ENCODE data around the gene DGAT2.
"Not testable (repeated sequence)": the region's sequence is repeated elsewhere in the genome, so short reads cannot be mapped to it uniquely, and the experiment has no call there.

Gene DGAT2, protein sequence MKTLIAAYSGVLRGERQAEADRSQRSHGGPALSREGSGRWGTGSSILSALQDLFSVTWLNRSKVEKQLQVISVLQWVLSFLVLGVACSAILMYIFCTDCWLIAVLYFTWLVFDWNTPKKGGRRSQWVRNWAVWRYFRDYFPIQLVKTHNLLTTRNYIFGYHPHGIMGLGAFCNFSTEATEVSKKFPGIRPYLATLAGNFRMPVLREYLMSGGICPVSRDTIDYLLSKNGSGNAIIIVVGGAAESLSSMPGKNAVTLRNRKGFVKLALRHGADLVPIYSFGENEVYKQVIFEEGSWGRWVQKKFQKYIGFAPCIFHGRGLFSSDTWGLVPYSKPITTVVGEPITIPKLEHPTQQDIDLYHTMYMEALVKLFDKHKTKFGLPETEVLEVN

GRCh38 chr11:75768112-75768908 lies at the start of gene DGAT2:
TSS of gene DGAT2 (plus strand) at chr11:75768778. CDS start at chr11:75768992, 214 bp downstream.
- DNase-seq, result peak; percentile 61

DNA sequence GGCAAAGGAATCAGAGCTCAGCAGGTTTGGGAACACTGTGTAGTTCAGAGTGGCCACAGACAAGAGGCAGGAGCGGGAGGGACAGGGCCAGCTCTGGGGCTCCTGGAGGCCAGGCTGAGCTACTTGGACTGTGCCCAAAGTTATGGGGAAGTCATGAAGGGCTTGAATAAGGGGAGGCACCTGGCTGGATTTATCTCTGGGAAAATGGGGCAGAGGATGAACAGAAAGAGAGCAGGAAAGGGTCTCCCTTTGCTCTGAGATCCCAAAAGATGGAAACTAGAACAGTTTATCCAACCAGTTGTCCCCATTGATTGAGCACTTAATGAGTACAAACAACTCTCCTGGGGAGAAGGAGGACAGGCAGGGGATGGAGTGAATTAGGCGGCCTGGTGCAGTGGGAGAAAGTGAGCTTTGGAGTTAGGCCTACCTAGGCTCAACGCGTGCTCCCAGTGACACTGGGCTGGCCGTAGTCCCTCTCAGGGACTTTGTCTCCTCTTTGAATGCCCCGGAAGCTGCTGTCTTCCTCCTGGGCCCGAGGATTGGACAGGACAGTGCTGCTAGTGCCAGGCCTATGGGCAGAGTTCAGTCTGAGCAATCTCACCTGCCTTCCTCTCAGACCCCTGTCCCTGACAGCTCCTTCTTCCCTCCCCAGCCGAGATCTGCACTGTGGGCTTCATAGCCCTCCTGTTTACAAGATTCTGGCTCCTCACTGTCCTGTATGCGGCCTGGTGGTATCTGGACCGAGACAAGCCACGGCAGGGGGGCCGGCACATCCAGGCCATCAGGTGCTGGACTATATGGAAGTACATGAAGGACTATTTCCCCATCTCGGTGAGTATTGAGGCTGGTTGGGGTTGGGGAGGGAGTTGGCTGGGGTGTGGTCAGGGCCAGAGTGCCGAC lies 49.0 kb upstream of the DGAT2 start:
- DNase-seq, result no peak

DNA sequence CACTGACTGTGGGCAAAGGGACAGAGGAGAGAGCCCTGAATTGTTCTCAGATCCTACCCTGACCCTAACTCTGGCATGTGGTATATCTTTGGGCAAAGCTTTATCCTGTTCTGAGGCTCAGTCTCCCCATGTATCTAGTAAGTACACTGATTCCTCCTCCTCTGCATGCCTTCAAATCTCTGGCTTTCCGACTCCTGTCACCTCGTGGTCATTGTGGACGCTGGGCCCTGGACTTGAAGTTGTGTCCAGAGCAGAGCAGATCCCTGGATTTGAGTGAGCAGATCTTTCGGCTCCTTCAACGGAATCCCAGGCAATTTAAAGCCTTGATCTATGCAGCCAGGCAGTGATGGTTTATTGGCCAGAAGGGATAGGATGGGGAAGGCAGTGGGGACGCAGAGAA lies 47.9 kb upstream of the DGAT2 start:
- DNase-seq, result no peak

- DNase-seq, result no peak
These were observed 46.5 kb upstream of the DGAT2 start for GRCh38 chr11:75721852-75722668.

DNA sequence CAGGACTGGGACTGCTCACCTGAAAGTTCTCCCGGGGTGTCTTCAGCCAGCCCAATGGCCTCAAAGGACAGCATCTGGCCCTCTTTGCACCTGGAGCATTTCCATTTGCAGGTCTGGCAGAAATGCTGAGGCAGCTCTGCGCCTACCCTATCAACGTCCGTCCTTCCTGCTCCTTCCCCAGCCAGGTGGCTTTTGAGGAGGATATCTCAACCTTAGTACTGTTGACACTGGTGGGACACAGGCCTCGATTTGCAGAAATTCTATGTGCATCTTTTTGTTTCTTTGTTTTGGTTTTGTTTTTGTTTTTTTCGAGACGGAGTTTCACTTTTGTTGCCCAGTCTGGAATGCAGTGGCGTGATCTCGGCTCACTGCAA lies 45.9 kb upstream of the DGAT2 start:
- no peak for DNase-seq

GRCh38 chr11:75725547-75726320 lies 42.8 kb upstream of the DGAT2 start:
- DNase-seq, result no peak

DNA sequence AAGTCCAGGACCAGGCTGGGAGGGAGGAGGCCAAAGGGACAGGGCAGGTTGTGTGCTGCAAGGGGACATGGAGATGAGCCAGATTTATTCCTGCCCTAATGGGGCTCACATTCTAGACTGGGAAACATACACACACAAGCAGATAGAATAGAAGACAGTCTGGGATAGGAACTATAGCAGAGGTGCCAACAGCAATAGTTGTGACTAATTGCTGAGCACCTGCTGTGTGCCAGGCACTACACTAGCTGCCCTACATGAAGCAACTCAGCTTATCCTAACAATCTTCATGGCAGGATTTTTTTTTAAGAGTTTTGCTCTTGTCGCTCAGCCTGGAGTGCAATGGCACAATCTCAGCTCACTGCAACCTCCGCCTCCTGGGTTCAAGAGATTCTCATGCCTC lies 39.6 kb upstream of the DGAT2 start:
- no peak for DNase-seq

GRCh38 chr11:75731095-75731494 lies 37.5 kb upstream of the DGAT2 start:
- DNase-seq, result no peak

GRCh38 chr11:75733071-75733430 lies 35.5 kb upstream of the DGAT2 start:
- no peak for DNase-seq

DNA sequence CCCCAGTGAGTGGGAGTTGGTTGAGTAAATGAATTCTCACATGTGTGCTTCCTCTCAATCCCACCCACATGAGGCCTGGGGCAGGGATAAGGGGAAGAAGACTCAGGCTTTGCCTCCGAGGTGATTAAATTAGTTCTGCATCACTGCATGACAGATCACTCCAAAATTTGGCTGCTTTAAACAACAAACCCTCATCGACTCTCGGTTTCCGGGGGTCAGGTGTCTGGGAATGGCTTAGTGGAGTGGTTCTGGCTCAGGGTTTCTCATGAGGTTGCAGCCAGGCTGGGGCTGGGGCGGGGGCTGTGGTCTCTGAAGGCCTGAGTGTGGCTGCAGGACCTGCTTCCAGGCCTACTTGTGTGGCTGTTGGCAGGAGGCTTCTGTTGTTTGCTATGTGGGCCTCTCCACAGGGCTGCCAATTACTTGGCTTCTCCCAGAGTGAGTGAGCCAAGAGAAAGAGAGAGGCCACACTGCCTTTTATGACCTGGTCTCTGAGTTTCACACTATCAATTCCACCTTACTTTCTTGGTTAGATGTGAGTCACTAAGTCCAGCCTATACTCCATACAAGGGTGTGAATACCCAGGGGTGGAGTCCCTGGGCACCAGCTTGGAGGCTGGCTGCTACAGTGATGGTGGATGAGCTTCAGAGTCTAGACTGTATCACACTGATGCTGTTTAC lies 35.0 kb upstream of the DGAT2 start:
- no peak for DNase-seq

GRCh38 chr11:75734491-75735180 lies 33.9 kb upstream of the DGAT2 start:
- peak; percentile 72 for DNase-seq

- DNase-seq, result no peak
These were observed 33.3 kb upstream of the DGAT2 start for GRCh38 chr11:75735181-75735845.

DNA sequence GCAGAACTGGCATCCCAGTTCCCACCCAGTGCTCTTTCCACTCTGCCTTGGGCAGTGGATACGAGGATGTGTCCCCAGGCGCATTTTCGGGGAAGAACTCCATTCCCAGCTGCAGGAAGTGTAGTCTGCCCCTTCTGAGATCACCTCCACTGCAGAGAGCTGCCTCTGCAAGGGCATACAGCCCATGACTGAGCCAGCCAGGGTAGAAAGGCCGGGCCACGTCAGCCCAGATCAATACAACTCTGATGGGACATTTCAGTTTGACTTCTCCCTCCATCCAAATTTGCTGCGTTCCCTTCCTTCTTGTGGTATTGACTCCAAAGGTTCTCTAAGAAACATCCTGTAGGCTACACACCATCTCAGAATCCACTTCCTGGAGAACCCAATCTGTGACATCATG lies 31.3 kb upstream of the DGAT2 start:
- no peak for DNase-seq

DNA sequence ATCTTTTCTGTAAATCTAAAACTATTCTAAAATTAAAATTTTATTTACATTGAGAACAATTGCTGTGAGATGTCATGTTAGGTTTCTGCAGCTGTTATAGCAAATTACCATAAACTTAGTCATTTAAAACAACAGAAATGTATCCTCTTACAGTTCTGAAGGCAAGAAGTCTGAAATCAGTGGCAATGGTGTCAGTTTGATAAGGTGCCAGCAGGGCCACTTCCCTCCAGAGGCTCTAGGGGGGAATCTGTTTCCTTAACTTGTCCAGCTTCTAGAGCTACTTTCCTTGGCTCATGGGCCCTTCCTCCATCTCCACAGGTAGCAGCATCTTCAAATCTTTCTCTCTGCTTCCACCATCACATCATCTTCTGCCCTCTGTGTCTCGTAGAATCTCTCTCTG lies 27.9 kb upstream of the DGAT2 start:
- no peak for DNase-seq

- DNase-seq, result not testable (repeated sequence)
These were observed 25.4 kb upstream of the DGAT2 start for GRCh38 chr11:75743159-75743558.

- no peak for DNase-seq
These were observed 24.6 kb upstream of the DGAT2 start for GRCh38 chr11:75743711-75744563.

DNA sequence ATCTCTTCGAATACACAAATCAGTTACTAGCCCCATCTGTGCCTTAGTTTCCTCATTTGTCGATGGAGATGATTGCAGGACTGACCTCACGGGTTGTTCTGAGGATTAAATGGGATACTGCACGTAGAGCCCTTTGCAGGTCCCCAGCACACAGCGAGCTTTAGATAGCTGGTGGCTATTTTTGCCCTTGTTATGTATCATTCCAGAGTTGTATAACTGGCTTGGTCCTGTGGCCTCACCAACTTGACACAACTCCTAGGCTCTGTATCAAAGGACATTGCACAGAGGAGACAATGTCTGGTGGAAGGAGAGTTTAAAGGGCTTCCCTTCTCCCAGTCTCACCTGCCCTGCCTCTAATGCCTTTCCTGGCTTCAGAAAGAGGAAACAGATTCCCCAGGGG lies 22.8 kb upstream of the DGAT2 start:
- DNase-seq, result no peak

GRCh38 chr11:75748729-75749273 lies 19.8 kb upstream of the DGAT2 start:
- DNase-seq, result not testable (repeated sequence)

All from NCI-H2171 treated with DMSO at 0.1 percent for 48 hours (cell line).